ENCODE results near the gene RAB20.
"Not testable (repeated sequence)": the region's sequence is repeated elsewhere in the genome, so short reads cannot be mapped to it uniquely, and the experiment has no call there.

Gene RAB20

GRCh38 chr13:110575322-110576069 lies 14.0 kb upstream of the RAB20 start:
- DNase-seq (ENCODE audit: low read depth, low spot score), result no peak

- DNase-seq (ENCODE audit: low read depth, low spot score), result no peak
Observed at GRCh38 chr13:110574161-110574560, 12.6 kb upstream of the RAB20 start.

- no peak for DNase-seq (ENCODE audit: low read depth, low spot score)
Observed at GRCh38 chr13:110572778-110573118, 11.2 kb upstream of the RAB20 start.

GRCh38 chr13:110571896-110572777 lies 10.6 kb upstream of the RAB20 start:
- no peak for DNase-seq (ENCODE audit: low read depth, low spot score)

- DNase-seq (ENCODE audit: low read depth, low spot score), result no peak
Observed at GRCh38 chr13:110570886-110571285, 9.4 kb upstream of the RAB20 start.

- DNase-seq (ENCODE audit: low read depth, low spot score), result not testable (repeated sequence)
Observed at GRCh38 chr13:110569962-110570361, 8.4 kb upstream of the RAB20 start.

- DNase-seq (ENCODE audit: low read depth, low spot score), result no peak
Observed at GRCh38 chr13:110568612-110569011, 7.1 kb upstream of the RAB20 start.

GRCh38 chr13:110566171-110566570 lies 4.6 kb upstream of the RAB20 start:
- no peak for DNase-seq (ENCODE audit: low read depth, low spot score)

- DNase-seq (ENCODE audit: low read depth, low spot score), result no peak
Observed at GRCh38 chr13:110565296-110565695, 3.8 kb upstream of the RAB20 start.

- no peak for DNase-seq (ENCODE audit: low read depth, low spot score)
Observed at GRCh38 chr13:110564472-110564985, 3.0 kb upstream of the RAB20 start.

GRCh38 chr13:110563463-110563774 lies 1.9 kb upstream of the RAB20 start:
- no peak for DNase-seq (ENCODE audit: low read depth, low spot score)

GRCh38 chr13:110562696-110563462 lies 1.4 kb upstream of the RAB20 start:
- DNase-seq (ENCODE audit: low read depth, low spot score), result no peak

- DNase-seq (ENCODE audit: low read depth, low spot score), result peak; percentile 33
Observed at GRCh38 chr13:110562036-110562597, 595 bp upstream of the RAB20 start.

GRCh38 chr13:110560601-110561343 lies 750 bp downstream of the RAB20 start:
- DNase-seq (ENCODE audit: low read depth, low spot score), result no peak

GRCh38 chr13:110559986-110560385 lies 1.5 kb downstream of the RAB20 start:
- no peak for DNase-seq (ENCODE audit: low read depth, low spot score)

GRCh38 chr13:110559429-110559943 lies 2.0 kb downstream of the RAB20 start:
- DNase-seq (ENCODE audit: low read depth, low spot score), result no peak

- no peak for DNase-seq (ENCODE audit: low read depth, low spot score)
Observed at GRCh38 chr13:110557610-110558305, 3.8 kb downstream of the RAB20 start.

- DNase-seq (ENCODE audit: low read depth, low spot score), result no peak
Observed at GRCh38 chr13:110557082-110557481, 4.4 kb downstream of the RAB20 start.

GRCh38 chr13:110556224-110556606 lies 5.3 kb downstream of the RAB20 start:
- DNase-seq (ENCODE audit: low read depth, low spot score), result no peak

- no peak for DNase-seq (ENCODE audit: low read depth, low spot score)
Observed at GRCh38 chr13:110555601-110556223, 5.8 kb downstream of the RAB20 start.

Data from brain pericyte (primary cell).